ENCODE measurements around the gene NOM1.

NOM1 gene

DNA sequence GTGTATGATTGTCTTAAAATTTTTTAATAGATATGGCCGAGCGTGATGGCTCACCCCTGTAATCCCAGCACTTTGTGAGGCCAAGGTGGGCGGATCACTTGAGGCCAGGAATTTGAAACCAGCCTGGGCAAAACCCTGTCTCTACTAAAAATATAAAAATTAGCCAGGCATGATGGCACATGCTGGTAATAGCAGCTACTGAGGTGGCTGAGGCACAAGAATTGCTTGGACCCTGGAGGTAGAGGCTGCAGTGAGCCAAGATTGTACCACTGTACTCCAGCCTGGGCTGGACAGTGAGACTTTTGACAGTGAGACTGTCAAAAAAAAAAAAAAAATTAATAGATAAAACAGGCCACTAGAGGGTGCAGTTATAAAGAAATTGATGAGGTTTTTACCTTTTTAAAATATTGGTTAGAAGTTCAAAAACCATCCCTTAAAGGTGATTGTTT, 20.5 kb downstream of the NOM1 start:
- TF ChIP-seq, protein P1, sequence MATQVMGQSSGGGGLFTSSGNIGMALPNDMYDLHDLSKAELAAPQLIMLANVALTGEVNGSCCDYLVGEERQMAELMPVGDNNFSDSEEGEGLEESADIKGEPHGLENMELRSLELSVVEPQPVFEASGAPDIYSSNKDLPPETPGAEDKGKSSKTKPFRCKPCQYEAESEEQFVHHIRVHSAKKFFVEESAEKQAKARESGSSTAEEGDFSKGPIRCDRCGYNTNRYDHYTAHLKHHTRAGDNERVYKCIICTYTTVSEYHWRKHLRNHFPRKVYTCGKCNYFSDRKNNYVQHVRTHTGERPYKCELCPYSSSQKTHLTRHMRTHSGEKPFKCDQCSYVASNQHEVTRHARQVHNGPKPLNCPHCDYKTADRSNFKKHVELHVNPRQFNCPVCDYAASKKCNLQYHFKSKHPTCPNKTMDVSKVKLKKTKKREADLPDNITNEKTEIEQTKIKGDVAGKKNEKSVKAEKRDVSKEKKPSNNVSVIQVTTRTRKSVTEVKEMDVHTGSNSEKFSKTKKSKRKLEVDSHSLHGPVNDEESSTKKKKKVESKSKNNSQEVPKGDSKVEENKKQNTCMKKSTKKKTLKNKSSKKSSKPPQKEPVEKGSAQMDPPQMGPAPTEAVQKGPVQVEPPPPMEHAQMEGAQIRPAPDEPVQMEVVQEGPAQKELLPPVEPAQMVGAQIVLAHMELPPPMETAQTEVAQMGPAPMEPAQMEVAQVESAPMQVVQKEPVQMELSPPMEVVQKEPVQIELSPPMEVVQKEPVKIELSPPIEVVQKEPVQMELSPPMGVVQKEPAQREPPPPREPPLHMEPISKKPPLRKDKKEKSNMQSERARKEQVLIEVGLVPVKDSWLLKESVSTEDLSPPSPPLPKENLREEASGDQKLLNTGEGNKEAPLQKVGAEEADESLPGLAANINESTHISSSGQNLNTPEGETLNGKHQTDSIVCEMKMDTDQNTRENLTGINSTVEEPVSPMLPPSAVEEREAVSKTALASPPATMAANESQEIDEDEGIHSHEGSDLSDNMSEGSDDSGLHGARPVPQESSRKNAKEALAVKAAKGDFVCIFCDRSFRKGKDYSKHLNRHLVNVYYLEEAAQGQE (IDR thresholded peaks at IDR 0.05; ENCODE audit: insufficient read depth in 1 of 2, low read depth in 2 of 2, low read length in 2 of 2): no peak
- TF ChIP-seq POLR2AphosphoS5 (IDR thresholded peaks at IDR 0.05; ENCODE audit: low read depth, low read length): no peak
- no peak for TF ChIP-seq FOXP2 (optimal IDR thresholded peaks at IDR 0.05; ENCODE audit: borderline replicate concordance, extremely low read depth, extremely low read length, insufficient read depth)
- no peak for TF ChIP-seq SIN3A (IDR thresholded peaks at IDR 0.05; ENCODE audit: borderline replicate concordance, insufficient read depth, low read length)
- no peak for TF ChIP-seq TAF1 (IDR thresholded peaks at IDR 0.05; ENCODE audit: borderline replicate concordance, insufficient read depth, low read length)

DNA sequence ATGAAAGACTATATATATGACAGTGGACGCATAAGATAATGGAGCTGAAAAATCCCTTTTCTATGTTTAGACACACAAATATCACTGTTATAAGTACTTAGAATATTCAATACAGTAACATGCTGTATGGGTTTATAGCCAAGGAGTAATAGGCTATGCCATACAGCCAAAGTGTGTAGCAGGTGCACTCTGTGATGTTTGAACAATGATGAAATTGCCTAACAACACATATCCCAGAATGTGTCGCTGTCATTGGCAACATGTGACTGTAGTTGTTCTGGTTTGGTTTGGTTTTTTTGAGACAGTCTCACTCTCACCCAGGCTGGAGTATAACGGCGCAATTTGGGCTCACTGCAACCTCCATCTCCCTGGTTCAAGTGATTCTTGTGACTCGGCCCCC, 26.1 kb downstream of the NOM1 start:
- TF ChIP-seq, protein P1 (IDR thresholded peaks at IDR 0.05; ENCODE audit: insufficient read depth in 1 of 2, low read depth in 2 of 2, low read length in 2 of 2): no peak
- TF ChIP-seq TAF1 (IDR thresholded peaks at IDR 0.05; ENCODE audit: borderline replicate concordance, insufficient read depth, low read length) (no peak), POLR2AphosphoS5 (IDR thresholded peaks at IDR 0.05; ENCODE audit: low read depth, low read length) (no peak), FOXP2 (optimal IDR thresholded peaks at IDR 0.05; ENCODE audit: borderline replicate concordance, extremely low read depth, extremely low read length, insufficient read depth) (no peak), SIN3A (IDR thresholded peaks at IDR 0.05; ENCODE audit: borderline replicate concordance, insufficient read depth, low read length) (no peak)

DNA sequence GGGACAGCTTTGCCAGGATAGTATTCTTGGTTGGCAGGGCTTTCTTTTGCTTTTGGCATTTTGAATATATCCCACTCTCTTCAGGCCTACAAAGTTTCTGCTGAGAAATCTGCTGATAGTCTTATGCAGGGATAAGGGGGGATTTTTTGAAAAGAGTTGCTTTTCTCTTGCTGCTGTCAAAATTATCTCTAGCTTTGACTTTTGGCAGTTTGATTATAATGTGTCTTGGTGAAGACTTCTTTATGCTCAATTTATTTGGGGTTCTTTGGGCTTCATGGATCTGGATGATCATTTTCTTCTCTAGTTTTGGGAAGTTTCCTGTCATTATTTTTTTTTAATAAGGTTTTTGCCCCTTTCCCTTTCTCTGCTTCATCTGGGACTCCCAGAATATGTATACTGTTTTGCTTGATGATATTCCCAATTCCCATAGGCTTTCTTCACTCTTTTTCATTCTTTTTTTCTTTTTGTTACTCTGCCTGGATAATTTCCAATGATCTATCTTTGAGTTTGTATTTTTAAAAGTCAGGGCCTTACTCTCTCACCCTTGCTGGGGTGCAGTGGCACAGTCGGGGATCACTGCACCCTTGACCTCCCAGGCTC, 29.6 kb downstream of the NOM1 start:
- TF ChIP-seq FOXP2 (optimal IDR thresholded peaks at IDR 0.05; ENCODE audit: borderline replicate concordance, extremely low read depth, extremely low read length, insufficient read depth) (no peak), SIN3A (IDR thresholded peaks at IDR 0.05; ENCODE audit: borderline replicate concordance, insufficient read depth, low read length) (no peak), TAF1 (IDR thresholded peaks at IDR 0.05; ENCODE audit: borderline replicate concordance, insufficient read depth, low read length) (no peak), POLR2AphosphoS5 (IDR thresholded peaks at IDR 0.05; ENCODE audit: low read depth, low read length) (no peak)
- TF ChIP-seq, protein P1 (IDR thresholded peaks at IDR 0.05; ENCODE audit: insufficient read depth in 1 of 2, low read depth in 2 of 2, low read length in 2 of 2): no peak

DNA sequence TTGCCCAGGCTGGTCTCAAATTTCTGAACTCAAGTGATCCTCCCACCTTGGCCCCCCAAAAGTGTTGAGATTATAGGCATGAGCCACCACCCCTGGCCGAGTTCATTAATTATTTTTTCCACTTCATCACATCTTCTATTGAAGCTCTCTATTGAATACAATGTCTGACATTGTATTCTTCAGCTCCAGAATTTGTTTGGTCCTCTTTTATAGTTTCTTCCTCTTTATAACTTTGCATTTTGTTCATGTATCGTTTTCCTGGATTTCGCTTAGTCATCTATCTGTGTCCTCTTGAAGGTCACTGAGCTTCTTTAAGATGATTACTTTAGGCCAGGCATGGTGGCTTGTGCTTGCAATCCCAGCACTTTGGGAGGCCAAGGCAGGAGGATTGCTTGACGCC, 30.2 kb downstream of the NOM1 start:
- TF ChIP-seq TAF1 (IDR thresholded peaks at IDR 0.05; ENCODE audit: borderline replicate concordance, insufficient read depth, low read length) (no peak), POLR2AphosphoS5 (IDR thresholded peaks at IDR 0.05; ENCODE audit: low read depth, low read length) (no peak), FOXP2 (optimal IDR thresholded peaks at IDR 0.05; ENCODE audit: borderline replicate concordance, extremely low read depth, extremely low read length, insufficient read depth) (no peak), SIN3A (IDR thresholded peaks at IDR 0.05; ENCODE audit: borderline replicate concordance, insufficient read depth, low read length) (no peak)
- TF ChIP-seq, protein P1 (IDR thresholded peaks at IDR 0.05; ENCODE audit: insufficient read depth in 1 of 2, low read depth in 2 of 2, low read length in 2 of 2): no peak

Measured in PFSK-1 (cell line).